GM12801 (cell line): ENCODE data around the gene ZNF160.

Experiments
- CTCF ChIP-seq: IDR thresholded peaks from one replicate; pipeline ENCODE4 v1.5.1; 2011; ENCODE audit warnings: control low read depth; ENCODE audit not compliant: insufficient read length; ENCODE audit errors: extremely low read depth

The ZNF160 gene

GRCh38 chr19:53094754-53095575 lies 8.3 kb downstream of the ZNF160 start:
- TF ChIP-seq CTCF, result no peak

GRCh38 chr19:53092723-53093122 lies 10.5 kb downstream of the ZNF160 start:
- no peak for TF ChIP-seq CTCF

- no peak for TF ChIP-seq CTCF
Measured at GRCh38 chr19:53091413-53092254, 11.6 kb downstream of the ZNF160 start.

- no peak for TF ChIP-seq CTCF
Measured at GRCh38 chr19:53088091-53088490, 15.1 kb downstream of the ZNF160 start.

- TF ChIP-seq CTCF, result no peak
Measured at GRCh38 chr19:53086949-53087348, 16.3 kb downstream of the ZNF160 start.

GRCh38 chr19:53085496-53085895 lies 17.7 kb downstream of the ZNF160 start:
- TF ChIP-seq CTCF, result no peak

- no peak for TF ChIP-seq CTCF
Measured at GRCh38 chr19:53082929-53083328, 20.3 kb downstream of the ZNF160 start.
